Parathyroid adenoma (tissue), 2 donors: ENCODE measurements around the gene MAVS.
A peak's percentile ranks its signal among the peaks of the same experiment; 100 is the strongest.

Experiments
- H2AFZ ChIP-seq: fragments of 300-600 bp; sonication (generic); one replicate; pipeline ENCODE4 v1.7.0; 2017; ENCODE audit warnings: antibody characterized with exemption, mild to moderate bottlenecking
- H3K27ac ChIP-seq: fragments of 300-600 bp; sonication (generic); one replicate; pipeline ENCODE4 v1.7.0; 2017
- H3K27me3 ChIP-seq: fragments of 300-600 bp; sonication (generic); one replicate; pipeline ENCODE4 v1.7.0; 2017; ENCODE audit warnings: low read length; ENCODE audit not compliant: control insufficient read depth, insufficient read depth
- H3K36me3 ChIP-seq: fragments of 300-600 bp; sonication (generic); one replicate; pipeline ENCODE4 v1.7.0; 2017; ENCODE audit warnings: low read length; ENCODE audit not compliant: control insufficient read depth, insufficient read depth
- H3K4me1 ChIP-seq: fragments of 300-600 bp; sonication (generic); one replicate; pipeline ENCODE4 v1.7.0; 2017; ENCODE audit warnings: control low read depth
- H3K4me2 ChIP-seq: fragments of 300-600 bp; sonication (generic); one replicate; pipeline ENCODE4 v1.7.0; 2017; ENCODE audit warnings: low read length
- H3K4me3 ChIP-seq: fragments of 300-600 bp; sonication (generic); one replicate; pipeline ENCODE4 v1.7.0; 2017; ENCODE audit warnings: low read depth, low read length
- H3K79me2 ChIP-seq: fragments of 300-600 bp; sonication (generic); one replicate; pipeline ENCODE4 v1.7.0; 2017; ENCODE audit warnings: control low read depth
- H3K9ac ChIP-seq: fragments of 300-600 bp; sonication (generic); one replicate; pipeline ENCODE4 v1.7.0; 2017; ENCODE audit warnings: mild to moderate bottlenecking
- H3K9me3 ChIP-seq: fragments of 300-600 bp; sonication (generic); one replicate; pipeline ENCODE4 v1.7.0; 2017; ENCODE audit warnings: low read length; ENCODE audit not compliant: control insufficient read depth
- CTCF ChIP-seq: fragments of 300-600 bp; sonication (generic); IDR thresholded peaks from one replicate; pipeline ENCODE4 v1.7.0; 2017; ENCODE audit warnings: antibody characterized with exemption, mild to moderate bottlenecking
- donor health status: primary hyperparathyroidism.

The MAVS gene

GRCh38 chr20:3819411-3820047, 27.1 kb upstream of the MAVS start:
- Histone ChIP-seq H3K36me3 (no peaks in the 10 kb centered on the region), H3K27ac (peak overlapping the region; percentile 98), H3K4me1 (peaks cover 14% of the 10 kb centered on the region), H3K9me3 (no peaks in the 10 kb centered on the region), H3K4me3 (peak overlapping the region; percentile 95), H2AFZ (peak overlapping the region; percentile 84), H3K9ac (peak overlapping the region; percentile 87), H3K79me2 (no peaks in the 10 kb centered on the region), H3K27me3 (no peaks in the 10 kb centered on the region), H3K4me2 (peak overlapping the region; percentile 85)
- no peak for TF ChIP-seq CTCF

DNA sequence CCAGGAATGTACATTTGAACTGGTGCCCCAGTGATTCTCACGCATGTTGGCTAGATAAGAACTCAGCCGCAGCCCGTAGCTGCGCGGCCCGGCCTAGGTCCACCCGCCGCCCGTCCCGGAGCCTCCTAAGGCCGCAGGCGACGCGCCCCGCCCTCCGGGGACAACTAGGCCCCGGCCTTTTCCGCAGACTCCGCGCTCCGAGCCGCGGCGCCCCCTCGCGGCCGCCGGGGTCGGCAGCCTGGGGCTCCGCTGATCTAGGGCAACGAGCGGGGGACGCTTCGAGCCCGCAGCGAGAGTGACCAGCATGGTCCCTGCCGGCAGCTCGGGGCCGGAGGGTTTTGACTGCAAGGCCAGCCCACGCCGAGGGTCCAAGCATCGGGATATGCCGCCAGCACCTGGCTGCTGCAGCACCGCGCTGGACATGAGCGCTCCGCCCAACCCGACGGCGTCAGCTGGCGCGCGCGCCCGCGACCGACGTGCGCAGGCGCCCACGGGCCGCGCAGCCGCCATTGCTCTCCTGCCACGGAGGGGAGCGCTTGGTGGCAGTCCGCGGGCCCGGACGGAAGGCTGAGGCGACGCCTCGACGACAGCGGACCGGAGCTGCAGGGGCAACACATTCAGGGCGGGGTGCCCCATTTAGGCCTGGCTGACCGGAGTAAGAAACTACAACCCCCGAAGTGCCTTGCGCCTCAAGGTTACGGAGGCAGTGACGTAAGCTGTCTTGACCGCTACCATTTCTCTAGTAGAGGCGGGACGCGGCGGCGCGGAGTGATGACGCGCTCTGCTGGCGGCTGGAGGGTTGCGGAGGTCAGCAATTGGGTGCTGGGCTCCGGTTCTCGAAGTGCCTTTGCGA, 26.4 kb upstream of the MAVS start, which contains the start of gene AP5S1:
Gene AP5S1, plus strand, starts transcription at position 500 of the 853 bp plus-strand sequence. CDS start 1,571 bp downstream, outside the sequence.
- Histone ChIP-seq H3K4me3 (peak within 1 kb of the TSS; percentile 95), H3K27me3 (no peaks in the 10 kb centered on the region), H3K4me1 (peaks cover 14% of the 10 kb centered on the region), H2AFZ (peak within 1 kb of the TSS; percentile 84), H3K9ac (peak within 1 kb of the TSS; percentile 87), H3K79me2 (no peaks in the 10 kb centered on the region), H3K27ac (peak within 1 kb of the TSS; percentile 98), H3K4me2 (peak within 1 kb of the TSS; percentile 85), H3K9me3 (no peaks in the 10 kb centered on the region), H3K36me3 (no peaks in the 10 kb centered on the region)
- peak; percentile 100 for TF ChIP-seq CTCF

- no peaks in the 10 kb centered on the region for H3K36me3 ChIP-seq
- H3K9ac ChIP-seq = peak overlapping the region; percentile 87
- H3K9me3 ChIP-seq = no peaks in the 10 kb centered on the region
- H2AFZ ChIP-seq = peak overlapping the region; percentile 84
- no peaks in the 10 kb centered on the region for H3K27me3 ChIP-seq
- H3K27ac ChIP-seq = peak overlapping the region; percentile 98
- H3K79me2 ChIP-seq = no peaks in the 10 kb centered on the region
- no peak for TF ChIP-seq CTCF
- H3K4me1 ChIP-seq = peaks cover 14% of the 10 kb centered on the region
- peak overlapping the region; percentile 85 for H3K4me2 ChIP-seq
- peak overlapping the region; percentile 95 for H3K4me3 ChIP-seq
Measured at GRCh38 chr20:3820901-3821727, 25.5 kb upstream of the MAVS start.

DNA sequence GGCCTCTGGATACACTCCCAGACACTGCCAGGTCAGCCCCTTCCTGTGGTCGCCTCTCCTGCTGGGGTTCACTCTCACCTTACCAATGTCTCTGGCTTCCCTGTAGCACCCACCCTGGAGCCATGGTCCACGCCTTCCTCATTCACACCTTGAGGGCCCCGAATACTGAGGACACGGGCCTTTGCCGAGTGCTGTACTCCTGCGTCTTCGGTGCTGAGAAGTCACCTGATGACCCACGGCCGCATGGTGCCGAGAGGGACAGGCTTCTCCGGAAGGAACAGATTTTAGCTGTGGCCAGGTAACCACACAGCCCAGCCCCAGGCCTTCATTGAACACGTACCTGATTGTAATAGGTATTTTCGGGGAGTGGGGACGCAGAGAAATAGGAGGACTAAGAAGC, 24.6 kb upstream of the MAVS start:
- H3K79me2 ChIP-seq = no peaks in the 10 kb centered on the region

More for the DNA sequence above, 24.6 kb upstream of the MAVS start:
- Histone ChIP-seq H3K27ac (no peak overlapping the region), H3K36me3 (no peaks in the 10 kb centered on the region), H3K27me3 (no peaks in the 10 kb centered on the region), H2AFZ (no peak overlapping the region), H3K9me3 (no peaks in the 10 kb centered on the region), H3K4me1 (peaks cover 14% of the 10 kb centered on the region), H3K9ac (no peak overlapping the region), H3K4me3 (no peak overlapping the region), H3K4me2 (no peak overlapping the region)
- no peak for TF ChIP-seq CTCF
